Bronchus fibroblast of lung (primary cell): ENCODE data around the gene PROZ. TPM values are rescaled to one million over a fixed set of nuclear protein-coding genes. Genes with fewer than 3 reads are reported as not detected.

Experiments
- total RNA-seq: library from RNA; depleted of rRNA; stranded (reverse); fragments of >200 nt; gene quantifications from 2 replicates; pipeline ENCODE4 v1.2.3, GENCODE V29; 2015

Gene PROZ
- not detected in 2 replicates for total RNA-seq

GRCh38 chr13:113157929-113158747 is at the start of gene PROZ:
TSS of gene PROZ (plus strand) at chr13:113158648. CDS start at chr13:113158661, 13 bp downstream.

DNA sequence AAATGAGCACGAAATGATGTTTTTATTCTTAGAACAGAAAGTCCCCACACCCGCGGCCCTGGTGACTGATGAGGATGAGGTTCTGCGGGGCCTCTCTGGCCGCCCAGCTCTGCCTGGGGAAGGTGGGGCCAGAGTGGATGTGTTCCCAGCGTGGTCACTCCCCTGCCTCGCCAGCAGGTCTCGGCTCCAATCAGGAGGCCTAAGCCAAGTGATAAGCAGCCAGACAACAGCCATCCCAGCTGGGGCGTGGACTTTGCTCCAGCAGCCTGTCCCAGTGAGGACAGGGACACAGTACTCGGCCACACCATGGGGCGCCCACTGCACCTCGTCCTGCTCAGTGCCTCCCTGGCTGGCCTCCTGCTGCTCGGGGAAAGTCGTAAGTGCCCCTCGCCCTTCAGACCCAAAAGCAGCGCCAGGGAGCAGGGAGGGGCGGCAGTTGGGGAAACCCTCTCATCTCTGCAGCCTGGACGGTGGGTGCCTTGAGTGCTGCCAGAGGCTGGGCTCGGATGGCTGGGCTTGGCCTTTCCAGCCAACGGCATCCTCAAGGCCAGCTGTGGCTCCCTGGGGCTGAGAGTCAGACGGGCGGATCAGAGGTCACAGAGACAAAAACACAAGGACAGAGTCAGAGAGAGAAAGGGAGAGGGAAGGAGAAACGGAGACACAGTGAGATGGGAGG is 35.8 kb upstream of the PROZ start, which contains the start of gene F10:
TSS of gene F10 (plus strand) at position 250 of the 676 bp plus-strand sequence. CDS start at position 307, 57 bp downstream.

GRCh38 chr13:113208421-113209335 is 50.2 kb downstream of the PROZ start, which contains the start of gene PCID2:
TSS of gene PCID2 (minus strand) at chr13:113208669. CDS start at chr13:113208634, 35 bp downstream.

GRCh38 chr13:113209336-113209758 is 50.9 kb downstream of the PROZ start, which contains the start of gene CUL4A:
TSS of gene CUL4A (plus strand) at chr13:113209613. CDS start at chr13:113209628, 15 bp downstream.

Other genes with a start within 250 kb of the PROZ start
- 0.34 TPM in 1 of 2 replicates, not detected in the other for gene MCF2L, start 189.4 kb upstream of the PROZ start, total RNA-seq
- gene F7, start 52.9 kb upstream of the PROZ start, total RNA-seq: 0.17 TPM in 1 of 2 replicates, not detected in the other
- gene F10, start 35.8 kb upstream of the PROZ start, total RNA-seq: 9.4 and 12.0 TPM in 2 replicates
- gene PCID2, start 50.0 kb downstream of the PROZ start, total RNA-seq: 60.8 and 65.9 TPM in 2 replicates
- 144 and 145 TPM in 2 replicates for gene CUL4A, start 51.0 kb downstream of the PROZ start, total RNA-seq
- gene LAMP1, start 138.6 kb downstream of the PROZ start, total RNA-seq: 162 and 188 TPM in 2 replicates
- gene GRTP1, start 205.5 kb downstream of the PROZ start, total RNA-seq: 0.45 and 0.84 TPM in 2 replicates